GM12875 (cell line): Measurements from ENCODE around the gene GNA12.

Experiments used
- H3K4me3 ChIP-seq: one replicate; pipeline ENCODE4 v1.5.1; 2011; ENCODE audit warnings: low read depth, low read length, control low read depth
- CTCF ChIP-seq: IDR thresholded peaks from 2 replicates; pipeline ENCODE4 v1.5.1; 2011; ENCODE audit warnings: low read depth, mild to moderate bottlenecking, control low read depth, inconsistent platforms, low read length, moderate library complexity, borderline replicate concordance; ENCODE audit not compliant: insufficient read depth

Gene GNA12

GRCh38 chr7:2818653-2819052, 25.5 kb downstream of the GNA12 start:
- no peak for TF ChIP-seq CTCF
- H3K4me3 ChIP-seq: no peak overlapping the region

- H3K4me3 ChIP-seq: no peak overlapping the region
- no peak for TF ChIP-seq CTCF
Measured at GRCh38 chr7:2818121-2818520, 26.0 kb downstream of the GNA12 start.

DNA sequence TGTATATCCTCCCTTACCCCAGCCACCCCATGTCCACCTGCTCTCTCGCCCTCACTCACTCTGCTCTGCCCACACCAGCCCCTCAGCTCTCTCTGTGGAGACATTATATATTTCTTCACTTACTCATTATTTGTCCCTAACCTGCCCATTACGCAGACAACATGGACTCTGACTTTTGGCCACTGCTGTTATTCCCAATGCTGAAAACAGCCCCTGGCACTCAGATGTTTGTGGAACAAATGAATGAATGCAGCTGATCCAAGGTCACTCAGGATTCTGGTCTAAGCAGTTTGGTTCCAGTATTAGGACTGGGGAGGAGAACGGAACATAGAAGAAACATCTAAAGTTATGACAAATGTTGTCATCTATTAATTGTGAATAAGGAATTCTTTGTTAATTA, 26.7 kb downstream of the GNA12 start:
- TF ChIP-seq CTCF: no peak
- H3K4me3 ChIP-seq: no peak overlapping the region

- TF ChIP-seq CTCF: no peak
- H3K4me3 ChIP-seq: no peak overlapping the region
Measured at GRCh38 chr7:2815875-2816245, 28.2 kb downstream of the GNA12 start.

- no peak overlapping the region for H3K4me3 ChIP-seq
- TF ChIP-seq CTCF: no peak
Measured at GRCh38 chr7:2814946-2815874, 28.9 kb downstream of the GNA12 start.

DNA sequence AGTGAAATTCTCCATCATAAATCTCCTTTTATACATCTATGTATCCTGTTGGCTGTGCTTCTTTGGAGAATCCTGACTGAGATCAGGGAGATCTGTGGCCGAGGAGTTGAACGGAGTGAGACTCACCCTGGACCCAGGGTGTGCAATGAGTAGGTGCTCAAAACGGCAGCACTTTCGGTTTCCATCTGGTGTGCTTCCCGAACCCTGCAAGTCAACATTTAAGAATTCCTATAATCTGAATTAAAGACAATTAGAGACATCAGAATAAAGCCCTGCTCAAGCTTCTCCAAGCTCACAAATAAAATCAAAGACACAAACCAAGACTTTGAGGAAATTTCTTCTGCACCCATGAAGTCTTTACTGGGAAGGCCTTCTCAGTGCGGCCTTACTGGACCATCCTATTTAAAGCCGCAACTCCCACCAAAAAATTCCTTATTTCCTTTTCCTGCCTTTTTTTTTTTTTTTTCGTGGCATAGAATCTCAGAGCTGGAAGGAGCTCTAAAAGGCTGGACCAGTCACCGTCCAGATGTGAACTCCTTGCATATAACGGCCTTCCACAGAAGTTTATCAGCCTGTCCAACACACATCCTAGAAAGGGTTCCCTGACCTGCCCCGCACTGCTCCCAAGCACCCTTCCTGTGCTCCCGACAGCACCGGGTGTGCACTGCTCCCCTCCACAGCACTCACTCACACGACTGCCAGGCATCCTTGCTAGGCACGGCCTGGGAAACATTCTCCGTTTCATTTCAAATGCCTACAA, 29.7 kb downstream of the GNA12 start:
- TF ChIP-seq CTCF: no peak
- H3K4me3 ChIP-seq: no peak overlapping the region
